ENCODE results near the gene MRPS34.

MRPS34 gene

GRCh38 chr16:1772908-1773702 lies at the start of gene MRPS34 (continued):
- TF ChIP-seq PBX3 (CRISPR knock-in tag; IDR thresholded peaks at IDR 0.05) (peak; percentile 86), ELK4 (IDR thresholded peaks at IDR 0.05; ENCODE audit: borderline replicate concordance, low read depth, low read length) (no peak; the same call in 1 of the 2 replicates), SP3 (tag by site-specific recombination; IDR thresholded peaks at IDR 0.05) (peak; percentile 72), PRDM1 (tag by site-specific recombination; IDR thresholded peaks at IDR 0.05) (no peak), SCRT2 (tag by site-specific recombination; IDR thresholded peaks at IDR 0.05) (peak; percentile 54; the same call in 1 of the 2 replicates), ZNF202 (tag by site-specific recombination; IDR thresholded peaks at IDR 0.05; ENCODE audit: borderline replicate concordance) (no peak), ZSCAN4 (tag by site-specific recombination; IDR thresholded peaks at IDR 0.05) (no peak), ZNF514 (tag by site-specific recombination; IDR thresholded peaks at IDR 0.05) (no peak), ZNF596 (tag by site-specific recombination; IDR thresholded peaks at IDR 0.05) (peak; percentile 45; the same call in 1 of the 2 replicates), ZNF280C (tag by site-specific recombination; IDR thresholded peaks at IDR 0.05) (no peak), SP2 (tag by site-specific recombination; IDR thresholded peaks at IDR 0.05) (peak; percentile 65), ZNF843 (tag by site-specific recombination; IDR thresholded peaks at IDR 0.05) (peak; percentile 38; the same call in 1 of the 2 replicates), ZNF747 (tag by site-specific recombination; IDR thresholded peaks at IDR 0.05) (no peak), YY1 (tag by site-specific recombination; IDR thresholded peaks at IDR 0.05) (peak; percentile 97), ZNF138 (tag by site-specific recombination; IDR thresholded peaks at IDR 0.05; ENCODE audit: borderline replicate concordance) (no peak), ZBTB44 (tag by site-specific recombination; IDR thresholded peaks at IDR 0.05) (peak; percentile 12; the same call in 1 of the 2 replicates), ZBTB26 (tag by site-specific recombination; optimal IDR thresholded peaks at IDR 0.05) (peak; percentile 99), ZNF629 (tag by site-specific recombination; IDR thresholded peaks at IDR 0.05) (peak; percentile 40; the same call in 1 of the 2 replicates), ZBTB8A (tag by site-specific recombination; IDR thresholded peaks at IDR 0.05) (peak; percentile 32; the same call in 1 of the 2 replicates), GFI1B (tag by site-specific recombination; IDR thresholded peaks at IDR 0.05) (peak; percentile 64), ZNF335 (tag by site-specific recombination; conservative IDR thresholded peaks at IDR 0.05) (no peak; the same call in none of the 2 replicates), ZSCAN30 (tag by site-specific recombination; IDR thresholded peaks at IDR 0.05) (peak; percentile 84), ZNF341 (tag by site-specific recombination; IDR thresholded peaks at IDR 0.05; ENCODE audit: low read depth) (no peak), ZNF155 (tag by site-specific recombination; IDR thresholded peaks at IDR 0.05) (no peak), ZNF146 (tag by site-specific recombination; IDR thresholded peaks at IDR 0.05) (peak; percentile 76), ZNF777 (tag by site-specific recombination; IDR thresholded peaks at IDR 0.05; ENCODE audit: borderline replicate concordance) (peak; percentile 30; the same call in 1 of the 2 replicates), TCF7L2 (IDR thresholded peaks at IDR 0.05; ENCODE audit: borderline replicate concordance, low read depth, low read length) (no peak), SCRT1 (tag by site-specific recombination; IDR thresholded peaks at IDR 0.05; ENCODE audit: borderline replicate concordance) (no peak), ZNF558 (tag by site-specific recombination; IDR thresholded peaks at IDR 0.05) (no peak)
